HEK293T (cell line): ENCODE results near the gene RPS6KA1.

ENCODE experiments used
- ARNT ChIP-seq: fragments of 450-650 bp; IDR thresholded peaks from 2 replicates; pipeline ENCODE4 v1.6.1; 2017; ENCODE audit warnings: mild to moderate bottlenecking
- BHLHE40 ChIP-seq: fragments of 450-650 bp; IDR thresholded peaks from 2 replicates; pipeline ENCODE4 v1.6.1; 2016; ENCODE audit warnings: mild to moderate bottlenecking, moderate library complexity, borderline replicate concordance
- ELF4 ChIP-seq: fragments of 450-650 bp; IDR thresholded peaks from 2 replicates; pipeline ENCODE4 v1.6.1; 2017; ENCODE audit warnings: antibody characterized with exemption
- FOXA1 ChIP-seq: fragments of 450-650 bp; IDR thresholded peaks from 2 replicates; pipeline ENCODE4 v1.6.1; 2016; ENCODE audit warnings: mild to moderate bottlenecking
- FOXK2 ChIP-seq: fragments of 450-650 bp; IDR thresholded peaks from 2 replicates; pipeline ENCODE4 v1.6.1; 2016; ENCODE audit warnings: mild to moderate bottlenecking
- FOXM1 ChIP-seq: fragments of 450-650 bp; IDR thresholded peaks from 2 replicates; pipeline ENCODE4 v1.6.1; 2017; ENCODE audit warnings: mild to moderate bottlenecking, borderline replicate concordance
- HDGF ChIP-seq: fragments of 450-650 bp; IDR thresholded peaks from 2 replicates; pipeline ENCODE4 v1.6.1; 2017; ENCODE audit warnings: antibody characterized with exemption, borderline replicate concordance
- L3MBTL2 ChIP-seq: fragments of 450-650 bp; conservative IDR thresholded peaks from 2 replicates; pipeline ENCODE4 v1.6.1; 2016; ENCODE audit warnings: mild to moderate bottlenecking
- NFRKB ChIP-seq: fragments of 450-650 bp; IDR thresholded peaks from 2 replicates; pipeline ENCODE4 v1.6.1; 2016; ENCODE audit warnings: mild to moderate bottlenecking, moderate library complexity
- PKNOX1 ChIP-seq: fragments of 450-650 bp; IDR thresholded peaks from 2 replicates; pipeline ENCODE4 v1.6.1; 2016
- SP1 ChIP-seq: fragments of 450-650 bp; IDR thresholded peaks from 2 replicates; pipeline ENCODE4 v1.6.1; 2017
- SUZ12 ChIP-seq: fragments of 450-650 bp; IDR thresholded peaks from 2 replicates; pipeline ENCODE4 v1.6.1; 2016; ENCODE audit warnings: mild to moderate bottlenecking
- TARDBP ChIP-seq: fragments of 450-650 bp; IDR thresholded peaks from 2 replicates; pipeline ENCODE4 v1.6.1; 2016
- ZNF384 ChIP-seq: fragments of 450-650 bp; IDR thresholded peaks from 2 replicates; pipeline ENCODE4 v1.6.1; 2016

GRCh38 chr1:26546819-26547218 lies 17.3 kb downstream of the RPS6KA1 start:
- TF ChIP-seq FOXA1 (no peak), ARNT (no peak), SP1 (no peak), FOXM1 (no peak), BHLHE40 (no peak), NFRKB (no peak), ELF4 (no peak), PKNOX1 (no peak), ZNF384 (no peak), L3MBTL2 (no peak), FOXK2 (no peak), HDGF (no peak), SUZ12 (no peak), TARDBP (no peak)
